HG03039 (cell line): ENCODE results near the gene PRKG1.

Experiments used
- ATAC-seq: cut with Tn5 transposase; IDR thresholded peaks from one replicate; pipeline ENCODE4 v1.9.1; 2021; ENCODE audit warnings: mild to moderate bottlenecking, moderate library complexity; ENCODE audit not compliant: unreplicated experiment

The PRKG1 gene

DNA sequence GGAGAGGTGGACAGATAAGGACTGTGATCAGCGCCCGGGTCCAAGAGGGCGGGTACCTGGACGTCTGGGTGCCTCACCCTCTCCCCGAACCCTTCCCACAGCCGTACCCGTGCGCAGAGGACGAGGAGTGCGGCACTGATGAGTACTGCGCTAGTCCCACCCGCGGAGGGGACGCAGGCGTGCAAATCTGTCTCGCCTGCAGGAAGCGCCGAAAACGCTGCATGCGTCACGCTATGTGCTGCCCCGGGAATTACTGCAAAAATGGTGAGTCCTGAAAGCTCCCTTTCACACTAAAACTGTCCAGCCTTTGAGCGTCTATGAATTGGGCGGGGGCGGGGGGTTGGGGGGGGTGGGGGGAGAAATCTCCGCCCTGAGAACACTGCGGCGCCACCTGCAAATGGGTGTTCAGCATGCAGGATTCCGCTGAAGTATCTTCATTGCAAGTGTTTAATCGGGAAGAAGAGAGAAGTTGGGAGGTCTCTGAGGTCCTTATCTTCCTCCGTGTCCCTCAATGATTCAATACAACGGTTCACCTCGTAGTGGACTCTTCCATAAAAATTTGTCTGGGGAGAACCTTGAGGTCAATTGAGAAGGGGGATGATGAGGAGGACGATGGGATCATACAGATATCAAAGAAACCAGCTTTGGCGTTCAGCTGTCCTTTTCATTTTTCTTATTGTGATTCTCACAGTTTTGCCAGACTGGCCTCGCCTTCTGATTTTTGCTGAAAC, 1240.7 kb downstream of the PRKG1 start:
- no peak for ATAC-seq

DNA sequence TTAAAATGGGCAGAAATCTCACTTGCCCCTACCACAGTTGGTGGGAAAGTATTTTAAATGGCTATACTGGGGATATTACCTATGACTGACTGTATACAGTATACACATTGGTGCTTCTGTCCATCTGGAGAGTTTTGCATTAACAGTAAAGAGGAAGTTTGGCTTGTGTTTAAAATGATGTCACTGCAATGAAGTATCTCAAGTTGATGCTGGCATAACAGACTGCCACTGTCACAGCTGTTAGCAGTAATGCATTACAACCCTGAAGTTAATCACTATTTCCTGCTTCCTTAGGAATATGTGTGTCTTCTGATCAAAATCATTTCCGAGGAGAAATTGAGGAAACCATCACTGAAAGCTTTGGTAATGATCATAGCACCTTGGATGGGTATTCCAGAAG, 1241.7 kb downstream of the PRKG1 start:
- no peak for ATAC-seq

GRCh38 chr10:52316500-52316899, 1242.2 kb downstream of the PRKG1 start:
- no peak for ATAC-seq

- no peak for ATAC-seq
Measured at GRCh38 chr10:52318136-52318701, 1243.9 kb downstream of the PRKG1 start.

- ATAC-seq: no peak
Measured at GRCh38 chr10:52318822-52319464, 1244.7 kb downstream of the PRKG1 start.

GRCh38 chr10:52319926-52320325, 1245.6 kb downstream of the PRKG1 start:
- no peak for ATAC-seq

GRCh38 chr10:52322323-52322722, 1248.0 kb downstream of the PRKG1 start:
- ATAC-seq: no peak

- ATAC-seq: no peak
Measured at GRCh38 chr10:52322936-52323335, 1248.6 kb downstream of the PRKG1 start.

- no peak for ATAC-seq
Measured at GRCh38 chr10:52326382-52326781, 1252.1 kb downstream of the PRKG1 start.

GRCh38 chr10:52331638-52332364, 1257.5 kb downstream of the PRKG1 start:
- no peak for ATAC-seq

DNA sequence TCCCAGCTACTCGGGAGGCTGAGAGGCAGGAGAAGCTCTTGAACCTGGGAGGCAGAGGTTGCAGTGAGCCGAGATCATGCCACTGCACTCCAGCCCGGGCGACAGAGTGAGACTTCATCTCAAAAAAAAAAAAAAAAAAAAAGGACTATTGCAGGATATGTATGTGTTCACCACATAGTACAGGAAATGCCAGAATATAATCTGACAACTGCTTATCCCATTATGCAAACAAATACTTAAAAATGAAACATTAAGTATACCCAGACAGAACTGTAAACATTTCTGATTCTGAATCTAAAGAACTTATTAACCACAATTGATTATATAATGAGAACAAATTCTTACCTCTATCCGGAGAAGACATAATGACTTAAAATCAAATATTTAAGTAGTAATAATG, 1258.5 kb downstream of the PRKG1 start:
- no peak for ATAC-seq

- no peak for ATAC-seq
Measured at GRCh38 chr10:52334595-52334994, 1260.3 kb downstream of the PRKG1 start.

DNA sequence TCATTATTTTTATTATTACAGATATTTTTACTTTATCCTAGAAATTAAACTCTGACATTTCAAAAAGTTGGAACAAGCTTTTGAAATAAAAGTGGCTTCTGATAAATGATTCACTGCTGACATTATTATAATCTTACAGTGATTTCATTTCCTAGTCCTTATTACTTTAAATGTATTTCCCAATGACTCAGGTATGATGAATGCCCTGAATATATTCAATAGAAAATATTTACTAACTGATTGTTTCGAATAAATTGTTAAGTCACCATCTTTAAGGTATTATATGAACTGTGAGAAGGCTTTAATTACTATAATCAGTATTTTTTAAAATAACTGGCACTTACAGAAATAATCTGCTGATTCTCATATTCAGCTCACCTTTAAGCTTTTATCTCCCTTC, 1261.4 kb downstream of the PRKG1 start:
- ATAC-seq: no peak

DNA sequence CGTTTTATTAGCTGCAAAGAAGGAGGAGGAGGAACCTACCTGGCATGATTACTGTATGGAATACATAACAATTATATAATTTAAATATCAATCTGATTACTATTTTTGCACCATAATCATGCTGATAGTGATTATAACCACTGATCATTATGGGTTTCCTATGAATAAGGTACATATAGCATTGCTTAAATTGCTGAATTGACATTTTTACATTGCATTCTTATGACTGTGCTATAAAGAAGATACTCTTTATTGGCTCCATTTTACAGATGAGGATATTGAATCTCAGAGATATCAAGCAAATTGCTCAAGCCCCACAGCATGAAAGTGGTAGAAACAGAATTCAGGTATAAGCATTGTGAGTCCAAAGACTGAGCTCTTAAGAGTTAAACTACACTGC, 1262.9 kb downstream of the PRKG1 start:
- ATAC-seq: no peak

- ATAC-seq: no peak
Measured at GRCh38 chr10:52343439-52343838, 1269.2 kb downstream of the PRKG1 start.

DNA sequence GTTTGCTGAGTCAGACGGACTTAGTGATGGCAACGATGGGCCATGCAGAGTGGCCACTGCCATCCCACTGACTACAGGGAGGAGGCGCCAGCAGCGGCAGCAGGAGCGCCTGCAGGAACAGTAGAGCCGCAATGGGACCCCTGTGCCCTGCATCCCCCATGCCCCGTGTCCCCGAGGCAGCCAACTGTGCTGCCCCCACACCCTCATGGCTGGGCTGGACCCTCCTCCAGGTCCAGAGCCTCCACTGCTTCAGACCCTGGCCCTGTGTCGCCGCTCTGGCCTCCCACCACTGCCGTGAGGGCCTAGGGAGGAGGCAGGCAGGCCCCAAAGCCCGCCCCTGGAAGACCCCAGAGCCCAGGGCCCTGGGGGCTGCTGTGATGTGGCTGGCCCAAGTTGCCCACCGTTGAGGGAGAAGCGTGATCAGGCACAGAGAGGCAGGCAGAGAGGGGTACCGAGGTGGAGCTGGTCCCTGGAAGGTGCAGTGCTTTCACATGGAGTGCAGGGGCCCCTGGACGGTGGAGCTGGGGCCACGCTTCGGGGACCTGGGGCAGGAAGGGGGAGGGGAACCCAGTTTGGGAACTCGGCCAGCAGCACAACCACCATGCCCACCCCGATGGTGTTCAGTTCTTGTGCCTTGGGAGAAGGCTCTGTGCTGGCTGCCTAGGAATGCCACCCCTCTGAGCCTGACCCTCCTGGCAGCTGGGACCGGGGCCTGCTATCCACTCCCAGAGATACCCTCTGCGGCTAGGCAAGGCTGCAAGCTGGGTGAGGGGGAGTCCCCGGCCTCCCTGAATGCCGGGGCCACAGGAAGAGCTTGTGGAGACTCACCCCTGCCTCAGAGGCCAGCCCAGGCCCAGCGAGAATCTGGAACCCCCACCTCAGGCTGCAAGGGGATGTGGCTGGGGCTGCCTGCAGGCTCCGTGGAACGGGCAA, 1272.4 kb downstream of the PRKG1 start:
- ATAC-seq: no peak

GRCh38 chr10:52347327-52347667, 1273.0 kb downstream of the PRKG1 start:
- no peak for ATAC-seq
